H1 (cell line): ENCODE data around the gene DDX47. TPM values are rescaled to one million over a fixed set of nuclear protein-coding genes. Genes with fewer than 3 reads are reported as not detected.

Experiments
- CTCF ChIA-PET: fragments of 300-600 bp; sonication (Branson Sonifier 250); formaldehyde crosslinking; loops from one replicate; lab custom pipeline; 2021; ENCODE audit not compliant: partially characterized antibody; lab: Charles Lee
- POLR2A ChIA-PET: fragments of 300-600 bp; sonication (Branson Sonifier 250); formaldehyde crosslinking; loops from one replicate; lab custom pipeline; 2021; ENCODE audit warnings: inconsistent platforms; ENCODE audit not compliant: partially characterized antibody; lab: Charles Lee
- DNase-seq, 2 experiments: peaks; one replicate each; pipeline versions ENCODE4 v3.0.0 to v3.0.0-alpha.2; 2010 to 2022; ENCODE audit warnings: low spot score in 2 of 2, low read depth in 1 of 2, mixed read lengths in 1 of 2
- FAIRE-seq: peaks from 2 replicates; lab custom pipeline; 2011; peaks lifted over from hg19 to GRCh38; lab: Jason Lieb, UNC
- H2AFZ ChIP-seq: 2 replicates; pipeline ENCODE4 v1.8.1; 2012; ENCODE audit warnings: low read length, inconsistent platforms
- H2AK5ac ChIP-seq: 2 replicates; pipeline ENCODE4 v1.6.1; 2013; ENCODE audit warnings: low read depth, low read length
- H2BK120ac ChIP-seq: replicated peaks from 2 replicates; pipeline ENCODE3; 2013; ENCODE audit warnings: low read depth, low read length, inconsistent platforms
- H2BK12ac ChIP-seq: 2 replicates; pipeline ENCODE4 v1.6.1; 2013; ENCODE audit warnings: low read depth, low read length
- H2BK15ac ChIP-seq: 2 replicates; pipeline ENCODE4 v1.6.1; 2013; ENCODE audit warnings: low read length
- H2BK20ac ChIP-seq: 2 replicates; pipeline ENCODE4 v1.6.1; 2013; ENCODE audit warnings: low read length
- H2BK5ac ChIP-seq: 2 replicates; pipeline ENCODE4 v1.6.1; 2013; ENCODE audit warnings: low read depth, low read length
- H3K14ac ChIP-seq: 2 replicates; pipeline ENCODE4 v1.6.1; 2013; ENCODE audit warnings: inconsistent platforms; ENCODE audit not compliant: insufficient read length
- H3K18ac ChIP-seq: 2 replicates; pipeline ENCODE4 v1.6.1; 2013; ENCODE audit warnings: low read length; ENCODE audit errors: extremely low read depth
- H3K23ac ChIP-seq: 2 replicates; pipeline ENCODE4 v1.6.1; 2013; ENCODE audit warnings: inconsistent platforms; ENCODE audit not compliant: insufficient read length
- H3K23me2 ChIP-seq: 2 replicates; pipeline ENCODE4 v1.6.1; 2013; ENCODE audit warnings: low read depth, low read length
- H3K27ac ChIP-seq: 2 replicates; pipeline ENCODE4 v1.6.1; 2011; ENCODE audit warnings: low read depth, low read length, inconsistent platforms
- H3K27me3 ChIP-seq, 4 experiments: replicated peaks in 1 of 4; 1 replicate in 1 of 4; 2 replicates in 3 of 4; pipeline versions ENCODE4 v1.6.1 to v1.8.1; 2011 to 2013; ENCODE audit warnings: low read length in 3 of 4, mild to moderate bottlenecking in 3 of 4, inconsistent platforms in 2 of 4, mixed read lengths in 2 of 4, moderate library complexity in 1 of 4; ENCODE audit not compliant: control insufficient read depth in 3 of 4, insufficient read depth in 3 of 4; ENCODE audit errors: extremely low read depth in 1 of 4
- H3K36me3 ChIP-seq, 4 experiments: 2 replicates each; pipeline versions ENCODE4 v1.6.1 to v1.8.1; 2011 to 2013; ENCODE audit warnings: mild to moderate bottlenecking in 4 of 4, low read length in 3 of 4, moderate library complexity in 2 of 4, control low read depth in 1 of 4, inconsistent platforms in 1 of 4; ENCODE audit not compliant: insufficient read depth in 4 of 4, control insufficient read depth in 2 of 4
- H3K4ac ChIP-seq: replicated peaks from 2 replicates; pipeline ENCODE3; 2013; ENCODE audit warnings: low read length, low read depth, mixed read lengths, inconsistent platforms; ENCODE audit not compliant: insufficient read length
- H3K4me1 ChIP-seq, 4 experiments: replicated peaks in 1 of 4; 1 replicate in 1 of 4; 2 replicates in 3 of 4; pipeline versions ENCODE4 v1.6.1 to v1.8.1; 2011 to 2013; ENCODE audit warnings: low read length in 3 of 4, inconsistent platforms in 2 of 4, mixed read lengths in 1 of 4; ENCODE audit not compliant: insufficient read depth in 4 of 4, control insufficient read depth in 3 of 4
- H3K4me2 ChIP-seq, 2 experiments: 2 replicates each; pipeline versions ENCODE4 v1.6.1 to v1.8.1; 2011 to 2013; ENCODE audit warnings: low read depth in 2 of 2, low read length in 2 of 2, control low read depth in 1 of 2, inconsistent platforms in 1 of 2, mild to moderate bottlenecking in 1 of 2; ENCODE audit not compliant: insufficient read depth in 1 of 2
- H3K4me3 ChIP-seq, 4 experiments: fragments of 200-600, 300-600 bp in 1 of 4; sonication (generic), shearing (Covaris generic), sonication (Bioruptor Twin) in 1 of 4; 2 replicates each; pipeline versions ENCODE4 v1.5.1 to v1.8.1; 2011 to 2016; ENCODE audit warnings: low read length in 4 of 4, low read depth in 3 of 4, control low read depth in 2 of 4, inconsistent platforms in 2 of 4, mild to moderate bottlenecking in 2 of 4, mixed read lengths in 1 of 4, moderate library complexity in 1 of 4; ENCODE audit not compliant: insufficient read depth in 2 of 4; ENCODE audit errors: extremely low read depth in 1 of 4
- H3K56ac ChIP-seq: replicated peaks from 2 replicates; pipeline ENCODE3; 2013; ENCODE audit warnings: low read depth, mild to moderate bottlenecking, mixed read lengths, low read length, inconsistent platforms; ENCODE audit not compliant: insufficient read length
- H3K79me1 ChIP-seq: 2 replicates; pipeline ENCODE4 v1.6.1; 2013; ENCODE audit warnings: low read depth, low read length, control low read depth
- H3K79me2 ChIP-seq, 2 experiments: 2 replicates each; pipeline versions ENCODE4 v1.6.1 to v1.8.1; 2012 to 2013; ENCODE audit warnings: low read length in 2 of 2, mild to moderate bottlenecking in 2 of 2, inconsistent platforms in 1 of 2; ENCODE audit not compliant: insufficient read depth in 2 of 2, control insufficient read depth in 1 of 2
- H3K9ac ChIP-seq, 4 experiments: replicated peaks in 1 of 4; 1 replicate in 1 of 4; 2 replicates in 3 of 4; pipeline versions ENCODE4 v1.6.1 to v1.8.1; 2011 to 2013; ENCODE audit warnings: low read depth in 3 of 4, low read length in 3 of 4, control low read depth in 2 of 4, mild to moderate bottlenecking in 2 of 4, moderate library complexity in 2 of 4, inconsistent platforms in 1 of 4; ENCODE audit errors: extremely low read depth in 1 of 4
- H3K9me3 ChIP-seq, 2 experiments: 2 replicates each; pipeline versions ENCODE4 v1.6.1 to v1.8.1; 2012 to 2013; ENCODE audit warnings: mild to moderate bottlenecking in 2 of 2, moderate library complexity in 2 of 2, control low read depth in 1 of 2, inconsistent platforms in 1 of 2, low read depth in 1 of 2, low read length in 1 of 2, mixed read lengths in 1 of 2; ENCODE audit not compliant: insufficient read depth in 2 of 2
- H4K20me1 ChIP-seq, 2 experiments: replicated peaks in 1 of 2; 2 replicates each; pipeline versions ENCODE3 to v1.8.1; 2011 to 2013; ENCODE audit warnings: inconsistent platforms in 2 of 2, low read length in 2 of 2, mild to moderate bottlenecking in 1 of 2; ENCODE audit not compliant: insufficient read depth in 2 of 2, control insufficient read depth in 1 of 2
- H4K5ac ChIP-seq: 2 replicates; pipeline ENCODE4 v1.6.1; 2013; ENCODE audit warnings: low read length, low read depth, mixed read lengths, inconsistent platforms; ENCODE audit not compliant: insufficient read length
- H4K8ac ChIP-seq: 2 replicates; pipeline ENCODE4 v1.8.0; 2013; ENCODE audit warnings: mild to moderate bottlenecking, moderate library complexity, low read length, inconsistent platforms; ENCODE audit not compliant: insufficient read depth; ENCODE audit errors: extremely low read depth
- H4K91ac ChIP-seq: replicated peaks from 2 replicates; pipeline ENCODE3; 2013; ENCODE audit warnings: low read length, mixed read lengths, inconsistent platforms; ENCODE audit not compliant: insufficient read length
- CHD2 ChIP-seq: IDR thresholded peaks from 2 replicates; pipeline ENCODE4 v1.6.1; 2012; ENCODE audit warnings: low read length, improper control_type of control experiment
- CREB1 ChIP-seq: IDR thresholded peaks from 2 replicates; pipeline ENCODE4 v1.6.1; 2012; ENCODE audit warnings: inconsistent platforms
- EZH2 ChIP-seq: fragments of 200-600 bp; sonication (generic); IDR thresholded peaks from 2 replicates; pipeline ENCODE4 v1.7.1; 2012; ENCODE audit warnings: low read depth, mild to moderate bottlenecking, moderate library complexity, low read length, inconsistent platforms; ENCODE audit not compliant: severe bottlenecking
- TEAD4 ChIP-seq: IDR thresholded peaks from 2 replicates; pipeline ENCODE4 v1.6.1; 2012; ENCODE audit warnings: low read depth, low read length, inconsistent platforms, mixed read lengths
- YY1 ChIP-seq: IDR thresholded peaks from 2 replicates; pipeline ENCODE4 v1.6.1; 2011; ENCODE audit warnings: low read depth, mild to moderate bottlenecking, low read length
- WGBS, 2 experiments: shearing (Covaris generic) in 1 of 2; methylation state at CpG; one replicate each; pipeline versions ENCODE4 v1.1.6 to v1.1.7; 2013 to 2015; ENCODE audit warnings: low lambda C conversion rate in 2 of 2, mixed read lengths in 2 of 2, inconsistent platforms in 1 of 2, low coverage in 1 of 2, missing lambda C conversion rate in 1 of 2; ENCODE audit not compliant: insufficient replicate concordance in 2 of 2, insufficient coverage in 1 of 2, insufficient read length in 1 of 2; ENCODE audit errors: extremely low coverage in 1 of 2, missing lambda C conversion rate in 1 of 2; 5-methylcytosine and 5-hydroxymethylcytosine counted together
- polyA plus RNA-seq, 7 experiments: library from polyadenylated mRNA; depleted of rRNA in 3 of 7; stranded (reverse) in 5 of 7; unstranded in 2 of 7; fragments of >200 nt in 5 of 7; fragments of 200-250 nt in 2 of 7; gene quantifications; 1 replicate in 5 of 7; 2 replicates in 1 of 7; 4 replicates in 1 of 7; pipeline versions ENCODE4 v1.2.1 to v1.2.3, GENCODE V29; 2011 to 2013; ENCODE audit warnings: missing spikeins in 2 of 7, mixed read lengths in 2 of 7
- total RNA-seq: library from RNA; stranded (reverse); fragmentation: NEBNext Ultra II Directional; extraction: Animal tissue kit (Norgen Biotek cat#: 25700); gene quantifications from 2 replicates; pipeline ENCODE4 v1.2.1, GENCODE V29; 2021
- TF ChIP-seq, protein P1 (sequence below): IDR thresholded peaks from 2 replicates; pipeline ENCODE4 v1.6.1; 2012; ENCODE audit warnings: inconsistent platforms

Gene DDX47
- total and polyA plus RNA-seq, 2 of the 8 experiments (the other 6 are each of a cell fraction or from before 2014, with no cell fraction given): 54.4 to 74.2 TPM

DNA sequence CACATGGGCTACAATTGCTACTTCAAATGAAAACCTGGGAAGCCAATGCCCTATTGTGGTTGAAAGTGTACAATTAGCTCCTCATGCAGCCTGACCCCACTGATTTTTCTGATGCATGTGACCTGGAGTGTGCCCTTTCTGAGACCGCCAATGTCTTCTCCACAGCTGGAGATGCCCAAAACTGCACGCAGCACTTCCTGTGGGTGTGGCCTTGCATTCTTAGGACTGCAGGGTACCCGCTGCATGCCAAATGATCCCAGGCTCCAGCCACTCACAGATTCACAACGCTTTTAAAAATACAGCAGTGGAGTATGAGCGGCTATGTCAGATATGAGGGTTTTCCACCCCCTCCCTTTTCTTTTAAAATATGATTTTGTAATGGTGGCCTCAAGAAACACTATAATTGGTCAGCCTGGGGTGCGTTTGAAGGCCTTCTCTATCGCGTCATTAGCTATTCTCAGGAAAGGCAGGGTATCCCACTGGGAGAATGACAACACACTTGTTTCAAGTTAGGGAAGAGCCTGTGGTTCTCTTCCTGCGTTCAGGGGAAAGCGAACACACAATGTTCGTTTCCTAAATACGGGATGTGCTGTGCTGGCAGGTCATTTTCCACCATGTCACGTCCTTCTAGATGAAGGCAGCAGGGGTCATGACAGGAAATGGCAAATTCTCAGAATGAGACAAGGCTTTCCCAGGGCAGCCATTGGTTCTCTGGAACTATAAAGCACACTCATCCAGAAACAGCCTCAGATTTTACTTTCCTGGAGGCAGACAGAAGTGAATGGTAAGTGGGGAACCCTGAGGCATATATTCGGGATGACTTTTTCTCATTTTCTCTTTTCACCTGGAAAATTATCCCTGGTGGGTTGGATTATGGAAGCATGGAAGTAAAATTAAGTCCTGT lies 28.0 kb upstream of the DDX47 start, which contains the start of gene APOLD1:
APOLD1 (plus strand) TSS at position 749 of the 904 bp plus-strand sequence; CDS start at position 782, 33 bp downstream.
- no peak within 1 kb of the TSS for H3K9ac ChIP-seq
- no peak within 1 kb of the TSS for H2BK5ac ChIP-seq
- peak; percentile 20 for TF ChIP-seq EZH2
- TF ChIP-seq YY1: peak; percentile 55; the same call in 1 of the 2 replicates
- TF ChIP-seq, protein P1, sequence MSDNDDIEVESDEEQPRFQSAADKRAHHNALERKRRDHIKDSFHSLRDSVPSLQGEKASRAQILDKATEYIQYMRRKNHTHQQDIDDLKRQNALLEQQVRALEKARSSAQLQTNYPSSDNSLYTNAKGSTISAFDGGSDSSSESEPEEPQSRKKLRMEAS: no peak
- 0 out of 2 replicates have a peak, but pooled peaks have one; percentile 22 for TF ChIP-seq CHD2
- peak; percentile 66; the same call in 1 of the 2 replicates for TF ChIP-seq CREB1
- 0 out of 2 replicates have a peak, but pooled peaks have one; percentile 22 for TF ChIP-seq TEAD4
- H2BK120ac ChIP-seq: no peak within 1 kb of the TSS
- H2BK12ac ChIP-seq: no peak within 1 kb of the TSS
- H4K91ac ChIP-seq: no peak within 1 kb of the TSS
- H2BK15ac ChIP-seq: no peak within 1 kb of the TSS
- no peak within 1 kb of the TSS for H3K56ac ChIP-seq
- H2AFZ ChIP-seq: peak within 1 kb of the TSS; percentile 19; the same call in 1 of the 2 replicates
- H4K20me1 ChIP-seq: no peaks in the 10 kb centered on the region
- H3K4me1 ChIP-seq: peaks cover 5 to 13% (median 11%) of the 10 kb centered on the region in 4 experiments
- H3K27me3 ChIP-seq: peaks cover 12 to 29% (median 18%) of the 10 kb centered on the region in 4 experiments
- no peak within 1 kb of the TSS for H3K18ac ChIP-seq
- H2AK5ac ChIP-seq: no peak within 1 kb of the TSS
- H3K14ac ChIP-seq: no peak within 1 kb of the TSS
- peak within 1 kb of the TSS; percentile 64 to 65 for H3K4me2 ChIP-seq
- peak within 1 kb of the TSS; percentile 16 for H4K5ac ChIP-seq
- no peak within 1 kb of the TSS for H3K23ac ChIP-seq
- ChIA-PET CTCF (interaction anchor here (0.6 to 2.1 kb wide), 7 partner anchors 10 to 499 kb away, joined by 3 to 8 read pairs (median 4); partner anchors contain the start of gene DDX47), POLR2A (interaction anchor here (1.3 kb wide), 1 partner anchor 10 kb away, joined by 4 read pairs; no protein-coding TSS in a partner anchor)
- H3K27ac ChIP-seq: no peak within 1 kb of the TSS
- WGBS, 2 experiments: 33% methylated on average over 14 of the region's 14 CpGs; no CpG with 5 or more reads in 1 of the 2 experiments
- peak in 1 of 2 experiments; percentile 49 for DNase-seq
- no peak within 1 kb of the TSS for H2BK20ac ChIP-seq
- H3K4me3 ChIP-seq: peak within 1 kb of the TSS in 2 of 4 experiments; percentile 37 to 50; a peak in 4 of 8 replicates
- no peaks in the 10 kb centered on the region for H3K9me3 ChIP-seq
- no peaks in the 10 kb centered on the region for H3K79me1 ChIP-seq
- H3K36me3 ChIP-seq: no peaks in the 10 kb centered on the region
- H4K8ac ChIP-seq: no peak within 1 kb of the TSS; the same call in 1 of the 2 replicates
- no peak within 1 kb of the TSS for H3K4ac ChIP-seq
- peaks cover 4% of the 10 kb centered on the region; the same call in 1 of the 2 replicates for H3K23me2 ChIP-seq
- H3K79me2 ChIP-seq: no peaks in the 10 kb centered on the region
- peak; percentile 13 for FAIRE-seq
